AG09319 (cell line): ENCODE results near the gene PET100.

ENCODE experiments used
- DNase-seq: peaks from one replicate; pipeline ENCODE4 v3.0.0-alpha.2; 2010; ENCODE audit warnings: low read depth; ENCODE audit errors: extremely low read depth
- CTCF ChIP-seq: IDR thresholded peaks from 2 replicates; pipeline ENCODE4 v1.5.1; 2011; ENCODE audit warnings: low read depth, mild to moderate bottlenecking, inconsistent platforms, low read length, moderate library complexity

Gene PET100

GRCh38 chr19:7614859-7615741, 14.5 kb upstream of the PET100 start:
- no peak for DNase-seq
- no peak for TF ChIP-seq CTCF

- no peak for DNase-seq
Observed at GRCh38 chr19:7617172-7617571, 12.4 kb upstream of the PET100 start.

GRCh38 chr19:7617735-7618134, 11.9 kb upstream of the PET100 start:
- DNase-seq, result no peak
- no peak for TF ChIP-seq CTCF

More at GRCh38 chr19:7617172-7617571, 12.4 kb upstream of the PET100 start:
- TF ChIP-seq CTCF, result no peak

- DNase-seq, result no peak
- no peak for TF ChIP-seq CTCF
Observed at GRCh38 chr19:7618348-7618747, 11.2 kb upstream of the PET100 start.

- no peak for DNase-seq
Observed at GRCh38 chr19:7618771-7619510, 10.7 kb upstream of the PET100 start.

GRCh38 chr19:7619671-7620441, 9.7 kb upstream of the PET100 start:
- no peak for TF ChIP-seq CTCF
- no peak for DNase-seq

More at GRCh38 chr19:7618771-7619510, 10.7 kb upstream of the PET100 start:
- no peak for TF ChIP-seq CTCF
